ENCODE measurements around the gene SNX17.
A peak's percentile ranks its signal among the peaks of the same experiment; 100 is the strongest.
"Not testable (repeated sequence)": the region's sequence is repeated elsewhere in the genome, so short reads cannot be mapped to it uniquely, and the experiment has no call there.

SNX17 gene

GRCh38 chr2:27370026-27370815 lies at the start of gene SNX17, which contains the start of gene EIF2B4:
SNX17 (plus strand) TSS chr2:27370616; CDS start chr2:27370744, 128 bp downstream.
EIF2B4 (minus strand) TSS chr2:27370338; CDS start chr2:27370314, 24 bp downstream.
- DNase-seq, result peak; percentile 99
- Mint-ChIP-seq H3K36me3 (peaks cover 34 to 71% of the 10 kb centered on the region in 2 donors), H3K4me3 (peak within 1 kb of the TSS; percentile 87 to 92), H3K27ac (peak within 1 kb of the TSS; percentile 100), H3K9me3 (no peaks in the 10 kb centered on the region), H3K4me1 (peaks cover 31 to 61% of the 10 kb centered on the region in 2 donors), H3K27me3 (no peaks in the 10 kb centered on the region)
- peak; percentile 89 to 91 for ATAC-seq (replicated peaks)

- ATAC-seq (replicated peaks), result no peak
- Mint-ChIP-seq H3K9me3 (no peaks in the 10 kb centered on the region), H3K4me3 (peak overlapping the region in 1 of 2 donors; percentile 1), H3K36me3 (peaks cover 16 to 28% of the 10 kb centered on the region in 2 donors), H3K27me3 (no peaks in the 10 kb centered on the region), H3K27ac (no peak overlapping the region), H3K4me1 (peaks cover 9 to 25% of the 10 kb centered on the region in 2 donors)
- DNase-seq, result no peak
These were observed 49.4 kb upstream of the SNX17 start for GRCh38 chr2:27320958-27321543.

GRCh38 chr2:27322301-27322765 lies 48.1 kb upstream of the SNX17 start:
- Mint-ChIP-seq H3K36me3 (peaks cover 27 to 32% of the 10 kb centered on the region in 2 donors), H3K4me1 (peaks cover 11 to 35% of the 10 kb centered on the region in 2 donors), H3K27me3 (no peaks in the 10 kb centered on the region), H3K4me3 (peak overlapping the region; percentile 88 to 92), H3K9me3 (no peaks in the 10 kb centered on the region), H3K27ac (peak overlapping the region; percentile 96)
- peak; percentile 63 to 66 for ATAC-seq (replicated peaks)
- peak; percentile 16 for DNase-seq

GRCh38 chr2:27322766-27323595 lies 47.4 kb upstream of the SNX17 start, which contains the start of gene MPV17:
MPV17 (minus strand) TSS chr2:27323097; CDS start chr2:27322517, 580 bp downstream.
- H3K9me3 Mint-ChIP-seq, result no peaks in the 10 kb centered on the region
- no peaks in the 10 kb centered on the region for H3K27me3 Mint-ChIP-seq
- DNase-seq (peak; percentile 84), ATAC-seq (replicated peaks) (peak; percentile 96)
- peaks cover 11 to 35% of the 10 kb centered on the region in 2 donors for H3K4me1 Mint-ChIP-seq
- H3K4me3 Mint-ChIP-seq, result peak within 1 kb of the TSS; percentile 88 to 92
- H3K36me3 Mint-ChIP-seq, result peaks cover 31 to 33% of the 10 kb centered on the region in 2 donors
- H3K27ac Mint-ChIP-seq, result peak within 1 kb of the TSS; percentile 96

- Mint-ChIP-seq H3K4me3 (peak overlapping the region; percentile 88 to 92), H3K27ac (peak overlapping the region; percentile 96), H3K4me1 (peaks cover 11 to 35% of the 10 kb centered on the region in 2 donors), H3K27me3 (no peaks in the 10 kb centered on the region), H3K9me3 (no peaks in the 10 kb centered on the region), H3K36me3 (peaks cover 33 to 40% of the 10 kb centered on the region in 2 donors)
- no peak for DNase-seq
- ATAC-seq (replicated peaks), result no peak
These were observed 46.7 kb upstream of the SNX17 start for GRCh38 chr2:27323596-27324285.

GRCh38 chr2:27324720-27325119 lies 45.7 kb upstream of the SNX17 start:
- ATAC-seq (replicated peaks), result no peak
- H3K36me3 Mint-ChIP-seq, result peaks cover 36 to 47% of the 10 kb centered on the region in 2 donors
- no peak overlapping the region for H3K27ac Mint-ChIP-seq
- H3K4me1 Mint-ChIP-seq, result peaks cover 11 to 35% of the 10 kb centered on the region in 2 donors
- H3K27me3 Mint-ChIP-seq, result no peaks in the 10 kb centered on the region
- DNase-seq, result no peak
- no peaks in the 10 kb centered on the region for H3K9me3 Mint-ChIP-seq
- no peak overlapping the region for H3K4me3 Mint-ChIP-seq

- Mint-ChIP-seq H3K36me3 (peaks cover 35 to 52% of the 10 kb centered on the region in 2 donors), H3K4me1 (peaks cover 0 to 2% of the 10 kb centered on the region in 2 donors), H3K27me3 (no peaks in the 10 kb centered on the region), H3K9me3 (no peaks in the 10 kb centered on the region), H3K4me3 (no peak overlapping the region), H3K27ac (no peak overlapping the region)
- DNase-seq (no peak), ATAC-seq (replicated peaks) (no peak)
These were observed 35.1 kb upstream of the SNX17 start for GRCh38 chr2:27335311-27335710.

GRCh38 chr2:27336173-27336572 lies 34.2 kb upstream of the SNX17 start:
- Mint-ChIP-seq H3K9me3 (no peaks in the 10 kb centered on the region), H3K4me3 (no peak overlapping the region), H3K36me3 (peaks cover 35 to 53% of the 10 kb centered on the region in 2 donors), H3K27ac (peak overlapping the region; percentile 25), H3K27me3 (no peaks in the 10 kb centered on the region), H3K4me1 (peaks cover 0 to 2% of the 10 kb centered on the region in 2 donors)
- DNase-seq (no peak), ATAC-seq (replicated peaks) (no peak)

GRCh38 chr2:27347641-27348040 lies 22.8 kb upstream of the SNX17 start:
- Mint-ChIP-seq H3K4me1 (peaks cover 19 to 40% of the 10 kb centered on the region in 2 donors), H3K27ac (no peak overlapping the region), H3K36me3 (peaks cover 25 to 45% of the 10 kb centered on the region in 2 donors), H3K9me3 (no peaks in the 10 kb centered on the region), H3K4me3 (no peak overlapping the region), H3K27me3 (no peaks in the 10 kb centered on the region)
- ATAC-seq (replicated peaks), result no peak
- no peak for DNase-seq

GRCh38 chr2:27350106-27350693 lies 20.2 kb upstream of the SNX17 start:
- H3K4me3 Mint-ChIP-seq, result no peak overlapping the region
- no peak for ATAC-seq (replicated peaks)
- H3K27me3 Mint-ChIP-seq, result no peaks in the 10 kb centered on the region
- H3K9me3 Mint-ChIP-seq, result no peaks in the 10 kb centered on the region
- no peak overlapping the region for H3K27ac Mint-ChIP-seq
- H3K4me1 Mint-ChIP-seq, result peaks cover 24 to 45% of the 10 kb centered on the region in 2 donors
- DNase-seq, result no peak
- peaks cover 26 to 31% of the 10 kb centered on the region in 2 donors for H3K36me3 Mint-ChIP-seq

- Mint-ChIP-seq H3K27ac (peak overlapping the region; percentile 14), H3K9me3 (no peaks in the 10 kb centered on the region), H3K4me3 (no peak overlapping the region), H3K36me3 (peaks cover 22 to 27% of the 10 kb centered on the region in 2 donors), H3K4me1 (peaks cover 26 to 43% of the 10 kb centered on the region in 2 donors), H3K27me3 (no peaks in the 10 kb centered on the region)
- no peak for ATAC-seq (replicated peaks)
- no peak for DNase-seq
These were observed 18.4 kb upstream of the SNX17 start for GRCh38 chr2:27351802-27352598.

GRCh38 chr2:27353386-27353761 lies 17.0 kb upstream of the SNX17 start:
- Mint-ChIP-seq H3K4me1 (peaks cover 27 to 45% of the 10 kb centered on the region in 2 donors), H3K36me3 (peaks cover 15 to 23% of the 10 kb centered on the region in 2 donors)
- not testable (repeated sequence) for H3K27ac Mint-ChIP-seq; H3K4me3 Mint-ChIP-seq; ATAC-seq (replicated peaks); DNase-seq; H3K27me3 Mint-ChIP-seq; H3K9me3 Mint-ChIP-seq

Measured in stimulated activated naive B cell treated with anti-CD40 and anti-IgM and Interleukin-4, amounts not matched to agents 10 μg/mL and 1 μg/mL and 100 μg/mL, for 72 hours (primary cell).